GM18907 (cell line): ENCODE data around the gene CARD19.
A peak's percentile ranks its signal among the peaks of the same experiment; 100 is the strongest.
"Not testable (repeated sequence)": the region's sequence is repeated elsewhere in the genome, so short reads cannot be mapped to it uniquely, and the experiment has no call there.

Source experiments
- ATAC-seq: cut with Tn5 transposase; IDR thresholded peaks from one replicate; pipeline ENCODE4 v1.9.1; 2021; ENCODE audit warnings: mild to moderate bottlenecking, moderate library complexity; ENCODE audit not compliant: unreplicated experiment

Gene CARD19

DNA sequence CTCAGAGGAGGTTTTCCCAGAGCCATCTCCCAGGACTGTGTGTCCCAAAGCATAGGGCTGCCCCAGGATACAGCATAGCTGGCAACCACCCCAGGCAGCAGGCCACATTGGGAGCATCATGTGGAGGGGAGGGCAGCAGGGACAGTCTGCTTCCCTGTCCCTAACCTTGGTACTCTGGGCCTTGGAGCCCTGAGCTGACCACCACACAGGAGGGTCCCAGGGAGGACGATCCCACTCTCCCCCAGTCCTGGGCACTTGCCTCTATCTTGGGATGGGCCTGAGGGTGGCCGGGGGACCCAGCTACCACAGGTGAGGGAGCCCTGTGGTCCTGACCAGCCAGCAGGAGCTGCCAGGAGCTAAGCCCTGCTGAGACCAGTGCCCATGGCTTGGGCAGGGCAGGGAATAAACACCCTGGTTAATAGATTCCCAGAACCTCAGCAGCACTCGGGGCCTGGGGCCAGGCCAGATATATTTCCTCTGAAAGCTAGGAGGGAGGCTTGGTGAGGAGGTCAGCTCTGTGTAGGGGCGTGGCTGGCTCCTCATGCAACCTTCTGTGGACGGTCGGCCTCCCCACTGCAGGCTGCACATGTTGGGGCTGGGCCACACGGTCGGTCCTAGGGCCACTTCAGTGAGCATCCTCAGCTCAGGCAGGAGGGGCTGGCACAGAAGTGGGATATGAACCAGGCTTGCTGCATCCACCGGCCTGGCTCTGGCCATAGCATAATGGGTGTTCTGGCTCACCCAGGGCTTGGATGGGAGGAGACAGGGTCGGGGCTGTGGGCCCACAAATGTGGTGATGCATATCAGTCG is 33.9 kb downstream of the CARD19 start:
- no peak for ATAC-seq

DNA sequence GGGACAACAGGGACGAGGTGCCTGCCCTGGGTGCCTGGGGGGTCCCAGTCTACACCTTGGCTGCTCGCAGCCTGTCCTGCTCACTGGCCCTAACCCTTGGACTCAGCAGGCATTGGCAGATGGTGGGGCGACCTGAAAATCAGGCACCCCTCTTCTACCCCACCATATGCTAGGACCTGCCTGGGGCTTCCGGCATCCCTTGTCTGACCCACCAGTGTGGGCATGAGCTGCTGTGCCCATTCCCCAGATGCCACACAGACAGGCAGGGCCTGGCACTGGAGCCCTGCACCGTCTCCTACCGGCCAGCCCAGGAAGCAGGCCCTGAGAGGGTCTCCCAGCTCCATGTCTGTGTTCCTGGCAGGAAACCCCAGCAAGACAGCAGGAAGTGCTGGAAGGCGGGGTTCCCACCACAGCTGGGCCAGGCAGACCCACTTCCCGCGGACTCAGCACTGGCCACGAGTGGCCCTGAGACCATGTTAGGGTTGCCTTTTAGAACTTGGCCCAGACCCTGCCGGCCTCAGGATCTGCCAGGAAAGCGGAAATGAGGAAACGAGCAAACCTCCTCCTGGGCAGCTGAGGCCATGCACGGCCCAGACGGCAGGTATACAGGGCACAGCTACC is 35.0 kb downstream of the CARD19 start:
- no peak for ATAC-seq

DNA sequence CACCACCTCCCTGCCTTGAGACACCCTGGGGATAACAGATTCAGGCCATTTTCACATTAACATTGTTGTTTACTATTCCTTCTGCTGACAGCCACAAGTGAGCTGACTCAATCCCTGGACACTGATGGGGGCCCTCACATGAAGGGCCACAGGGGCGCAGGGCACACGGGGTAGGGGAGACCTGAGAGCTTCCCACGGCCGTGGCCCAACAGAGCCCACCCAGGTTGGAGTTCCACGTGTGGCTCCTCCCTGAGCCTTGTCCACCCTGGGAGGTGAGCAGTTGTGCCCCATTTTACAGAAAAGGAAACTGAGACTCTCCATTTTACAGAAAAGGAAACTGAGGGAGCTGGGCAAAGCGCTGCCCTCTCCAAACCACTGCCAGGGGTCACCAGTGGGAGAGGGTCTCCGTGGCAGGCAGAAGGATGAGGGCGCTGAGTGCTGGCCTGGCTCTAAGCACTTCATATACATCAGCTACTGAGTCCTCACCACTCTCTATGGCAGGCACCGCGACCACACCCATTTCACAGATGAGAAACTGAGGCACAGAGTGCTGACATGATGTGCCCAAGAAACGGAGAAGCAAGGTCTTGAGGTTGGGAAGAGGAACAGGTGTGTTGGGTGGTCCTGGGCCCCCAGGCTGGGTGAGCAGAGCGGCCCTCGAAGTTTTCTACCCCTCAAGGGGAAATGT is 35.7 kb downstream of the CARD19 start:
- no peak for ATAC-seq

DNA sequence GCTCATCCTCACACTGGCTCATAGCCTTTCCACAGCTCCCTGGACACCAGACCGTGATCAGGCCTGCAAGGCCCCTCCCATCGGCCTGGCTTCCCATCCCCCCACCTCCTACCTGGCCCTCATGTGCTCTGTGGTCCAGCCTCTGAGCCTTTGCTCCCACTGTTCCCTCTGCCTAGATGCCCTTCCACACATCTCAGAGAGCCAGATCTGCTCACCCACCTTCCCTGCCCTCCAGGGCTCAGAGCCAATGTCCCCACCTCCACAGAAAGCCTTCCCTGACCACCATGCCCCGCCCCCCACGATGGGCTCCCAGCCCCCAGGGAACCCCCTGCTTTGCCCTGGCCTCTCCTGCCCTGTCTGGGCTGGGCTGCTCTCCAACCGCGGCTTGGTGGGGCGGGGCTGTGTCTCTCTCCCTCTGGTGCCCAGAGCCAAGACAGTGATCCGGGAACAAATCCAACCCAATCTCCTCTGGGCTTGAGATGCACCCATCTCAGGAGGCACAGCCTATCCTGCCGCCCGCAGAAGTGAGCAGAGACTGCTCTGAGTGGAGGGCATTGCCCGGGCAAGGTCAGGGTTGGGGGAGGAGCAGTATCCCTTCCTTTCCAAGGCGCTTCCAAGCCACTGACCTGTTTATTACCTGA is 36.4 kb downstream of the CARD19 start:
- ATAC-seq, result no peak

DNA sequence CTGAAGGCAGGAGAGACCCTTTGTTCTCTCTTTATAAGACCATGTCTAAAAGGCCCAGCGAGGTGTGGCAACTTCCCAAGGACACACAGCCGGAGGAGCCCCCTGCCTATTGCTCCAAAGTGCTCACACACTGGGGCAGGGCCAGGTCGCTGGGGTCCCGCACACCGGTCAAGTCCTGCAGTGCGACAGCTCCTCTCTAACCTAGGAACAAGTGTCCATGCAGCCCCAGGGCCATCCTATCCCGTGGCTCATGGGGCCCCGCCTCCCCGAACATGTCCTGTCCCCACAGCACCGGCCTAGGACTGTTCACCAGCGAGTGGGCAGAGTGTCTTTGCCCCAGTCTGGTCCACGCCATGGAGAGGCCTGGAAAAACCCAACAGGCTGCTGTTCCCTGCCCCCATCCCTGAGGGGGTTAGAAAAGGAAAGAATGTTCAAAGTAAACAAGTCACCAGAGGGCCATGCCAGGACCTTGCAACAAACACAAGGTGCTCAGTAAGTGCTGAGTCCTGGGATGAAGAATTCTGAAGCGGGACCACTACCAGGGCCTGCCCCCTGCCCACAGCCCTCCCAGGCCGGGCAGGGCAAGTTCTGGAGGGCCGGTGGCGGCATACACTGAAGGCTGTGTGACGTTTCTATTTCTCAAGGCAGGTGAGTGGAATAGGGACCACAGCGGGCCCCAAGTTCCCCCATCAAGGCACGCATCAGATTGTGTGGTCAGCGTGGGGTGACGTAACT is 37.1 kb downstream of the CARD19 start:
- ATAC-seq, result no peak

DNA sequence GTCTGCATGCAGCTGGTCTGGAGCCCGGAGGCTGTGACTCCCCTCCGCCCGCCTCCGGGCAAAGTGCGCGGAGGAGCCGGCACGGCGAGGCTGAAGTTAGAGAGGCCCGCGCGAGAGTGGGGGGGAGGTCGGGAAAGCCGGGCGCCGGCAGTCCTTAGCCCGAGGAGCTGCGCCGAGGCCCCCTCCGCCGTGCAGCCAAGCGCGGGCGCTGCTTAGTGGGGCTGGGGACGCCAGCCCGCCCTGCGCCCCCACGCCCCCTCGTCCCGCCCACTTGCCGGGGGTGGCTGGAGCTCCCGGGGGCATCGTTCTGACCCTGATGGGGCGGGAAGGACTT is 37.6 kb downstream of the CARD19 start:
- ATAC-seq, result peak; percentile 52

DNA sequence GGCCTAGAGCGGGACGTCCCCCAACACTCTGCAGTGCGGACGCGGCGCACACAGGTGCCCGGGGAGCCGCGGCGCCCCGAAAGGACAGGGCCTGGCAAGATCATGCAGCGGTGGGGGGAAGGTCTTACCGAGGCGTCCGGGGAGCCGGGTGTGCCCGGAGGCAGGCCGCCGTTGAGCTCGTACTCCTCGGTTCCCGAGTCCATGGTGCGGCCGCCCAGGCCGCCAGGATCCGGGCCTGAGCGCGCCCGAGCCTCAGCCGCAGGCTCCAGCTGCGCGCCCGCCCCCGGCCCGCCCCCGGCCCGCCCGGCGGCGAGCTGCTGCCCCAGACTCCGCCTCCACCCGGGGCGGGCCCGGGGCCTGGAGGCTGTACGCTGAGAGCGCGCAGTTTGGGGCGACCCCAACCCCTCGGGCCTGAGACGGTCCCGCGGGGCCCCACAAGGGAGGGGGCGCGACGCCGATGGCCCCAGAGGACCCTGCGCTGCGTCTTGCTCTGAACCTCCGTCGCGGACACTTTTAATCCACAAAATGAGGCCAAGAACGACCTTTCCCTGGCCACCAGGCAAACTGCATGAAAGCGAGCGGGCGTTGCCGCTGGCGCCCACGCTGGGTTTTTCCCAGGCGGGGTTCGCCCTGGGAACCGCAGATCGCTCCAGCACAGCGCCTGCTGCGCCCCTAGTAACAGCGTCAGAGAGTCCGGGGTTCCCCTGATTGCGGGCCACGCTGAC is 38.2 kb downstream of the CARD19 start, which contains the start of gene NINJ1:
NINJ1 (minus strand) TSS at position 237 of the 725 bp plus-strand sequence; CDS start at position 203, 34 bp downstream.
- ATAC-seq, result peak; percentile 75

DNA sequence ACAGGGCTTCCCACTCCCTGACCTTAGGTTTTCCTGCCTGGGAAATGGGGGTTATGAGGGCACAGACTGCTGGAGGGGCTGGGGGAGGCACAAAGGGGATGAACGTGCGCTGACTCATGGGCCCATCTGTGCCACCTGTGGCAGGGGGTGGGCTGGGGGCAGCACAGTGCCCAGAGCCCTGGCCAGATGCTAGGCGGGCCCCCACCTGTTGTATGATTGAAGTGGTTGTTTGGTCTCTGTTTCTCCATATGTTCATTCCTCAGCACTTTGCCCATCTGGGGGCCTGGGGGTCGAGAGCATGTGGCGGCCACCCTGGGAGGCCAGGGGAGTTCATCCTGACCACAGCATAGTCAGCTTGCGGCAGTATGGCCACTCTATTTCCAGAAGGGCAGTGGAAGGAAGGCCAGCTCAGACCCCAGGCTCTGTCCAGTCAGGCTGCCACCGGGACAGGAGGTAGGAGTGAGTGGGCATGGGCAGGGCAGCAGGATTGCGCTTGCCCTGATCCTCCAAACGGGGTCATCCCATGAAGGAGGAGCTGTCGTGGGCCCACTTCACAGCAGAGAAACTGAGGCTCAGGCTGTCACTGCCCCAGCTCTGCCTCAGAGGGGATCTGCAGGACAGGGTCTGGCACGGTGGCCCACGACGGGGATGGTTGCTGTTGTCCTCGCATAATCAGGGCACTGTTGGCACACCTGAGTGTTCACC is 38.9 kb downstream of the CARD19 start:
- no peak for ATAC-seq

DNA sequence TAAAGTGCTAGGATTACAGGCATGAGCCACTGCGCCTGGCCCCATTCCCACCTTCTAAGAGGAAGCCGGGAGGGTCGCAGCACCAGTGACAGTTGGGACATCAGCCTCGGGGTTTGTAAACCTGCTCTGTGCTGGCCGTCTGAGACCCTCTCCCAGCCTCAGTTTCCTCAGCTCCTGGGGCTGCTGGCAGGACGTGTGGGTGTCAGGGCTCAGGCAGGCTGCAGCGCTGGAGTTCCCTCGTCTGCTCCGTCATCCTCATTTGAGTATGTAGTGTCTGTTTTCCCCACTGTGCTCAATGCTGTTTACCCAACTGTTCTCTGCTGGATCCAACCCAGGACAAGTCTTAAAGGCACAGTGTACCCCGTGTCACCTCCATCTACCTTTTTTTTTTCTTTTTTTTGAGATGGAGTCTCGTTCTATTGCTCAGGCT is 40.0 kb downstream of the CARD19 start:
- ATAC-seq, result no peak

DNA sequence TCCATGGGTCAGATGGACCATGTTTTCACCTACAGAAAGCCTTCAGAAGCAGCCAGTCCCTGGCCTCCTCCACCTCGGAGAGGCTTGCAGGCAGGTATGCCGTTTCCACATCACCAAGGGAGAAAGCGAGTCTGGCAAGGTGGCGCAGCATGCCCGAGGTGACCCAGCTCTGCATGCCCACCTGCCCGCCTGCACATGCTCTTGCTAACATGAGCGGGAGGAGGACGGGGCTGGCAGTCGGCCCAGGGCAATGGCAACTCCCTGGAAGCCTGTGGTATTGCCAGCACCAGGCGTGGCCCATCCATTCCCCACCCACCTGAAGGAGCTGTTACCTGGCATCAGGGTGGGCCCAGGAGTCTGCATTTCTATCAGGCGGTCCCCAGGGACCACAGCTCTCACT is 41.3 kb downstream of the CARD19 start:
- no peak for ATAC-seq

DNA sequence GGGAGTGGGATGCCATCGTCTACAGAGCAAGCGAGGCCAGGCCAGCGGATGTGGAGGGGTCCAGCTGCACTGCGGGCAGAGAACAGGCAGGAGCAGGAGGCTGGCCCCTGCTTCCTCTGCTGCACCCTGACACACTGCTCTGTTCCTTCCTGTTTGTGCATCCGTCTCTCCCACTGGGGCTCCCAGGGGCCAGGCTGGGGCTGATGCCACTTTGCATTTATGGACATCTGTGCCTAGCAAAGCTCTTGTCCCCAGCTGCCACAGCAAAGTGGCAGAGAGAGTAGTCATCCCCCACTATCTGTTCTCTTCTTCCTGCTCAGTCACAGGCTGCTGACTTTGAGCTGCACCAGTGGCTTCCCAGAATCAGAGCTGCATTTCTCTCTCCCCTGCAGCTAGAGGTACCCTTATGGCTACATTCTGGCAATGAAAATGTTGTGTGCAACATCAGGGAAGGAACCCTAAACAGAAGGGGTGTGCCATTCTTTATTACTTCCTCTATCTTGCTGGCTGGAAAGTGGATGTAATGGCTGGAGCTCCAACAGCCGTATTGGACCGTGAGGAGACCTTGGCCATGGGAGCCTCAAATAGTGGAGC is 42.3 kb downstream of the CARD19 start:
- no peak for ATAC-seq

DNA sequence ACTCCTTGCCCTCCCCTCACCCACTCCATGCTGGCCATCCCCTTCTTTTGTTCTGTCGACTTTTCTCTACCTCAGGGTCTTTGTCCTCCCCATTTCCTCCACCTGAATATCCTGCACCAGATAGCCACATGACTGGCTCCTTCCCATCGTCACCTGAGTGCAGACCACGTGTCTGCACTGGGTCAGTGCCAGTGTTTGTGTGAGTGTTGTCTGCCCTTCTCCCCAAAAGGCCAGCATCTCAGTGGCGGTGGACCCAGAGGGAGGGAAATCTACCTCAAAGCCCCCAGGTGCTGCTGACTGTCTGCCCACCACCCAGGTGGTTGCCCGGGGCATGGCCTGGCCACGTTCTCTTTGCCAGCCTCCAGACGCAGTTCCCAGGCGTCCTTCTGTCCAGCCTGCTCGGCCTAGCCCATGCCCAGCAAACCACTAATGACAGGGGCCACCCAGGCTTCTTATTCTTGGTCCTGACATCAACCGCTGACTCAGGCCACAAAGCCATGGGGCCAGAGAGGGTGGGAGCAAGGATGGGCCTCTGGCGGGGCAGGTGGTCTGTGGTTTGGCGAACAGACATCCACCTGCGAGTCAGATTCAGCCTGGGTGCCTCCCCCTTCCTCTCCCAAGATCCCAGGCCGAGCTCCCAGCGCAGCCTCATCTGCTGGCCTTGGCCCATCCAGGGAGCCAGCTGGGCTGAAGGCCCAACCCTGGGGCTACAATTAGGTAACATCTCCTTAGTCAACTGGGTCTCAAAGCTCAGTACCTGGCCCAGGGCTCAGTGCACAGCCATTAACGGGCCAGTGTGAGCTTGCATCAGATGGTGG is 43.6 kb downstream of the CARD19 start:
- ATAC-seq, result no peak

DNA sequence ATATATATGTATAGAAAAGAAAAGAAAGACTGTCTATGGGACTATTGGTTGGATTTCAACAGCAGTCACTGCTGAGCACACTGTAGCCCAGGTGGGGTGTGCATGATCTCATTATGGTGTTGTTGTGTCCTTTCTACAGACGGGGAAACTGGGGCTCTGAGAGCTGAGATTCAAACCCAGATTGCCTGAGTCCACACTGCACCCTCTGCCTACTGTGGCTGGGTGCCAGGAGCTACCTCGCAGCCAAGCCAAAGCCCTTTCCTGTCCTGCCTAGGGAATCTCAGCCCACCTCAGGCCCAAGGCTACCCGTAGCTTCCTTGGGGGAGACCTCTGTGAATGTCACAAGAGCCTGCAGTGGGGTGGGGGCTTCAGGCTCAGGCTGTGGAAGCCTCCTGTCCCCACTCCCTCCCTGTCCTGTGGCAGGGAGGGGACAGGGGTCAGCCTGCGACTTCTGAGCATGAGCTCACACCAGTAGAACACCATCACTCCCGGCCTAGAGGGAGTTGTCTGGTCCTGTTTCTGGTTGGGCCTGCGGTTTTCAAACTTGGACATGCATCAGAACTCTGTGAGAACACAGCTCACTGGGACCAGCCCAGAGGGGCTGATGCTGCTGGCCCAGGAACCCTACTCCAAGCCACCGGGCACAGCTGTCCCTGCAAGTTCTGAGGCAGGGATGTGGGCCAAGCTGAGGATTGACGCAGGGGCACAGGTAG is 45.9 kb downstream of the CARD19 start:
- ATAC-seq, result no peak

DNA sequence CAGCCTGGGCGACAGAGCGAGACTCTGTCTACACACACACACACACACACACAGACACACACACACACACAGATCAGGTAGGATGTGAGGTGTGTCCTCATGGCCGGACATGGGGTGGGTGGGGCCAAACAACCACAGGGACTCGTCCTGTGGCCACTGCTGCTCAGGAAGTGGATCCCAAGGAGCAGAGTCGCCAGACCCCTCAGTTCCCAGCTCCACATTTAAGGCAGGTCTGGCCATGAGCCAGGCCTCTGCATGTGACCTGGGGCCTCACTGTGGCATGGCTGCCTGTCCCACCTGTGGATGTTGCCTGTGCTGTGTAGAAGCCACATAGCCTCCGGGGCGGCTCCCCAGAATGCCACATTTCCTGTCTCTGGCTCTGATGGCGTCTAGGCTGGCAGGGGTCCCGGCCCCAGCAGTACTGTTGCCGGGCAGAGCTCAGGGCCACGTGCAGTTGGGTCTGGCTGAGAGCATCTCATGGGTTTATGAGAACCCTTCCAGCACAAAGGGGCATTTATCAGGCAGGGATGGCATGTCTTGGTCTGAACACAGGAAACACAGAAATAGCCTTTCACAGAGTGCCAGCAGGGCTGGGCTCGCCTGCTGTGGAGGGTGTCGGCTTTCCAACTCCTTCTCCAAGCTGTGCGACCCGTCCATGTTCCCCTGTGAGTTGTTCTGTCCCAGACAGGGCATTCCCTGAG is 48.0 kb downstream of the CARD19 start:
- no peak for ATAC-seq

DNA sequence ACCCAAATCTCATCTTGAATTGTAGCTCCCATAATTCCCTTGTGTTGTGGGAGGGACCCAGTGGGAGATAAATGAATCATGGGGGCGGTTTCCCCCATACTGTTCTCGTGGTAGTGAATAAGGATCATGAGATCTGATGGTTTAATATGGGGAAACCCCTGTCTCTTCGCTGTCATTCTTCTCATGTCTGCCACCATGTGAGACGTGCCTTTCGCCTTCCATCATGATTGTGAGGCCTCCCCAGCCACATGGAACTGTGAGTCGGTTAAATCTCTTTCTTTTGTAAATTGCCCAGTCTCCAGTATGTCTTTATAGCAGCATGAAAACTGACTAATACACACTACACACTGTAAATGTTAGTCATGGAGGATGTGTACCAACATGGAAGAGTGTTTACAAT is 50.7 kb downstream of the CARD19 start:
- ATAC-seq, result not testable (repeated sequence)

DNA sequence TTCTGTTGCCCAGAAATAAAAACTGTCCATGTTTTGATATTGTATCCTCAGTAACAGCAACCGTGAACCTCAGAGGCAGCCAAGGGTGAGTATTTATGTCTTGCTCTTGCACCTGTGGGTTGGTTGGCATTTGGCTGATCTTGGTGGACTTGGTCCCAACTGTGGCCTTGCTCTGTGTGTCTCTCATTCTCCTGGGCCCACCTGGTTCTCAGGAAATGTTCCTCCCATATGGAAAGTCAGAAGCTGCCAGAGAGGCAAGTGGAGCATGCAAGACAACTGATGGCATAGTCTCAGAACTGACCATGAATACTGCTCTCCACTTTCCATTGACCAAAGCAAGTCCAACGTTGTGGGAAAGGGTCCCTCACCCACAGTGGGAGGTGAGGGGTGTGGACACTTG is 51.6 kb downstream of the CARD19 start:
- no peak for ATAC-seq

DNA sequence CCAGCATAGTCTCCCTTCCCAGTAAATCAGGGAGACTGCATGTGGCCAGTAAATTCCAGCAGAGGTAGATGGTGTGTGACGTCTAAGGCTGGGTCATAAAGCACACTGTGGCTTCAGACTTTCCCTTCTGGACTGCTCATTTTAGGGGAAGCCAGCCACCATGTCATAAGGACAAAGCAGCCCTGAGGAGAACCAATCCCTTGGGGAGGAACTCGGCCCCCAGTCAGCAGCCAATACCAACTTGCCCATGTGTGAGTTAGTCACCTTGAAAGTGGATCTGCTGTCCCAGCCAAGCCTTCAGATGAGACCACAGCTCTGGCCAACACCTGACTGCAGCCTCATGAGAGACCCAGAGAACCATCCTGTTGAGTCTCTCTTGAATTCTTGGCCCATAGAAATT is 52.7 kb downstream of the CARD19 start:
- no peak for ATAC-seq
